MM.1S (cell line): ENCODE measurements around the gene FGF14.

Experiments
- DNase-seq: peaks from one replicate; pipeline ENCODE4 v3.0.0-alpha.2; 2015
- H2AFZ ChIP-seq: fragments of 300-600 bp; sonication (generic); 2 replicates; pipeline ENCODE4 v1.6.0; 2016; ENCODE audit warnings: antibody characterized with exemption, low read length
- H3F3A ChIP-seq: fragments of 300-600 bp; sonication (generic); 2 replicates; pipeline ENCODE4 v1.6.1; 2016; ENCODE audit warnings: mild to moderate bottlenecking, antibody characterized with exemption, low read length, moderate library complexity, mixed read lengths; ENCODE audit not compliant: insufficient read depth
- H3K27ac ChIP-seq: fragments of 300-600 bp; sonication (generic); 2 replicates; pipeline ENCODE4 v1.5.1; 2016; ENCODE audit warnings: mild to moderate bottlenecking, low read length
- H3K27me3 ChIP-seq: fragments of 300-600 bp; sonication (generic); replicated peaks from 2 replicates; pipeline ENCODE4 v1.6.0; 2016; ENCODE audit warnings: low read length; ENCODE audit not compliant: insufficient read depth
- H3K36me3 ChIP-seq: fragments of 300-600 bp; sonication (generic); replicated peaks from 2 replicates; pipeline ENCODE4 v1.6.1; 2016; ENCODE audit warnings: mild to moderate bottlenecking, low read length, mixed read lengths; ENCODE audit not compliant: insufficient read depth
- H3K4me1 ChIP-seq: fragments of 300-600 bp; sonication (generic); 2 replicates; pipeline ENCODE4 v1.6.1; 2016; ENCODE audit warnings: low read length, mixed read lengths
- H3K4me2 ChIP-seq: fragments of 300-600 bp; sonication (generic); 2 replicates; pipeline ENCODE4 v1.6.0; 2016; ENCODE audit warnings: low read depth, low read length
- H3K4me3 ChIP-seq: fragments of 300-600 bp; sonication (generic); 2 replicates; pipeline ENCODE4 v1.5.1; 2016; ENCODE audit warnings: low read length, mixed read lengths
- H3K79me2 ChIP-seq: fragments of 300-600 bp; sonication (generic); 2 replicates; pipeline ENCODE4 v1.6.1; 2016; ENCODE audit warnings: mixed run types, low read length, mixed read lengths
- H3K9ac ChIP-seq: fragments of 300-600 bp; sonication (generic); 2 replicates; pipeline ENCODE4 v1.6.1; 2016; ENCODE audit warnings: low read length, mixed read lengths
- H3K9me2 ChIP-seq: fragments of 300-600 bp; sonication (generic); replicated peaks from 2 replicates; pipeline ENCODE4 v1.6.1; 2016; ENCODE audit warnings: mild to moderate bottlenecking, low read length, mixed read lengths; ENCODE audit not compliant: insufficient read depth
- H3K9me3 ChIP-seq: fragments of 300-600 bp; sonication (generic); replicated peaks from 2 replicates; pipeline ENCODE4 v1.6.1; 2016; ENCODE audit warnings: mild to moderate bottlenecking, low read length, mixed read lengths; ENCODE audit not compliant: insufficient read depth
- H4K20me1 ChIP-seq: fragments of 300-600 bp; sonication (generic); 2 replicates; pipeline ENCODE4 v1.6.1; 2016; ENCODE audit warnings: mild to moderate bottlenecking, low read length, moderate library complexity, mixed read lengths; ENCODE audit not compliant: insufficient read depth
- EZH2 ChIP-seq: fragments of 300-600 bp; sonication (generic); optimal IDR thresholded peaks from 2 replicates; pipeline ENCODE3; 2017; ENCODE audit warnings: low read depth, mild to moderate bottlenecking, antibody characterized with exemption, low read length, mixed read lengths
- EZH2phosphoT487 ChIP-seq: fragments of 300-600 bp; sonication (generic); IDR thresholded peaks from 2 replicates; pipeline ENCODE4 v1.6.1; 2018; ENCODE audit warnings: antibody characterized with exemption, low read length
- TF ChIP-seq, protein P1 (sequence below): fragments of 300-600 bp; sonication (generic); IDR thresholded peaks from 2 replicates; pipeline ENCODE4 v1.5.1; 2016; ENCODE audit warnings: antibody characterized with exemption, low read length, mixed read lengths

The FGF14 gene

DNA sequence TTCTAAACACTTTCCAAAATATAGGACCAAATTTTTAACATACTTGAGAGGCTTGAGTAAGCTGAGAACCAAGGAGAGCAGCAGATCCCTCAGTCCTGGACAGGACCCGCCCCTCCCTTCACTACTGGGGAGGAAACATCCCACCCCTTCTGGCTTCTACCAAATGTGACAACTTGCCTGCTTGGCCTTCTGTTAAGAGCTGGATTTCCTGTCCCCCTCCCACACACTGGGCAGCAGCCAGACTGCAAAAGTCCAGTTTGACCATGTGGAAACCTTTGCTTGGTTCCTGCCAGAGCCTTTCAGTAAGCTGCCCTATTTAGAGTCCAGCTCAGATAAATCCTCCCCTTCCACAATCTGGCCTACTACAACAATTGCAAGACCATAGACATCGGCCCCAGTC, 84.3 kb downstream of the FGF14 start:
- DNase-seq, result no peak
- no peak for TF ChIP-seq EZH2phosphoT487
- TF ChIP-seq EZH2, result no peak
- TF ChIP-seq, protein P1, sequence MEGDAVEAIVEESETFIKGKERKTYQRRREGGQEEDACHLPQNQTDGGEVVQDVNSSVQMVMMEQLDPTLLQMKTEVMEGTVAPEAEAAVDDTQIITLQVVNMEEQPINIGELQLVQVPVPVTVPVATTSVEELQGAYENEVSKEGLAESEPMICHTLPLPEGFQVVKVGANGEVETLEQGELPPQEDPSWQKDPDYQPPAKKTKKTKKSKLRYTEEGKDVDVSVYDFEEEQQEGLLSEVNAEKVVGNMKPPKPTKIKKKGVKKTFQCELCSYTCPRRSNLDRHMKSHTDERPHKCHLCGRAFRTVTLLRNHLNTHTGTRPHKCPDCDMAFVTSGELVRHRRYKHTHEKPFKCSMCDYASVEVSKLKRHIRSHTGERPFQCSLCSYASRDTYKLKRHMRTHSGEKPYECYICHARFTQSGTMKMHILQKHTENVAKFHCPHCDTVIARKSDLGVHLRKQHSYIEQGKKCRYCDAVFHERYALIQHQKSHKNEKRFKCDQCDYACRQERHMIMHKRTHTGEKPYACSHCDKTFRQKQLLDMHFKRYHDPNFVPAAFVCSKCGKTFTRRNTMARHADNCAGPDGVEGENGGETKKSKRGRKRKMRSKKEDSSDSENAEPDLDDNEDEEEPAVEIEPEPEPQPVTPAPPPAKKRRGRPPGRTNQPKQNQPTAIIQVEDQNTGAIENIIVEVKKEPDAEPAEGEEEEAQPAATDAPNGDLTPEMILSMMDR, result no peak
- Histone ChIP-seq H3K4me2 (no peak overlapping the region), H3K9me3 (no peaks in the 10 kb centered on the region), H3K79me2 (no peaks in the 10 kb centered on the region), H2AFZ (no peak overlapping the region), H3K27ac (no peak overlapping the region), H3K36me3 (no peaks in the 10 kb centered on the region), H3K9ac (no peak overlapping the region), H3K4me1 (no peaks in the 10 kb centered on the region), H3K9me2 (no peaks in the 10 kb centered on the region), H4K20me1 (no peaks in the 10 kb centered on the region), H3K4me3 (no peak overlapping the region), H3F3A (no peaks in the 10 kb centered on the region), H3K27me3 (no peaks in the 10 kb centered on the region)

DNA sequence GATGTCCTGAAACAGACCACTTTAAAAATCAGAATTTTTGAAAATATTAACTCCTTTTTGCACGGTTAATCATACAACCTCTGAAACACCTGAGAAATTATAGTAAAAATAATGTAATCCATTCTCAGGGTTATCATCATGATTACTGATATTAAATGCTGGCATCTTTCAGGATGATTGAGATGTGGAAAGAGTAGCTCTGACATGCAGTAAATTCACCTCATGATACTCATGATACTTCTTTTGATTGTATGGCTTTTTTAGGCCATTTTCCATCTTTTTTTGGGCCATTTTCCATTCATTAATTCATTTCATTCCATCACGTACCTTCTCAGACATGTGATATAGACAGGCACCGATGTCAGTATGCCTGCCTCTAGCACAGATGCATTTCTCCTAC, 85.1 kb downstream of the FGF14 start:
- Histone ChIP-seq H3K9ac (no peak overlapping the region), H3K27me3 (no peaks in the 10 kb centered on the region), H2AFZ (no peak overlapping the region), H3K9me2 (no peaks in the 10 kb centered on the region), H3K4me3 (no peak overlapping the region), H3K79me2 (no peaks in the 10 kb centered on the region), H3F3A (no peaks in the 10 kb centered on the region), H3K9me3 (no peaks in the 10 kb centered on the region), H3K36me3 (no peaks in the 10 kb centered on the region), H4K20me1 (no peaks in the 10 kb centered on the region), H3K4me1 (no peaks in the 10 kb centered on the region), H3K4me2 (no peak overlapping the region), H3K27ac (no peak overlapping the region)
- TF ChIP-seq, protein P1, result no peak
- no peak for TF ChIP-seq EZH2phosphoT487
- TF ChIP-seq EZH2, result no peak
- no peak for DNase-seq

DNA sequence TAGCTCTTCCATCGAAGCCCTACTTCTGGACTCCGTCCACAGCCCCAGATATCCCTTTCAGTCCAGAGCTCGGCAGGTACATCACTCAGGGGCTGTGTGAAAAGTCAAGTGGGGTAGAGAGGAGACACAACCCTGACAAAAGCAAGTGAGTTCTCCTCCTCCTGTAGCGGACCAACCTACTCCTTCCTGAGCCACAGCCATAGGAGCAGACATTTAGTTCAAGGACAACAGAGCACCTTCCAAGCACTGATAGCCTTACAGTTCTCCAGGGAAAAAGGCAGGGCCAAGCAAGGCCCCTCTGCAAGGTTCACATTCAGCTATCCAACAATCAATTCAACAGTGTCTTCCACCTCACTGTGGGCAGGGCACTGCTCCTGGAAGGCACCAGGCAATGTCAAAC, 89.0 kb downstream of the FGF14 start:
- Histone ChIP-seq H2AFZ (no peak overlapping the region), H3K27ac (no peak overlapping the region), H4K20me1 (no peaks in the 10 kb centered on the region), H3F3A (no peaks in the 10 kb centered on the region), H3K9ac (no peak overlapping the region), H3K4me3 (no peak overlapping the region), H3K9me2 (no peaks in the 10 kb centered on the region), H3K27me3 (no peaks in the 10 kb centered on the region), H3K4me2 (no peak overlapping the region), H3K79me2 (no peaks in the 10 kb centered on the region), H3K36me3 (no peaks in the 10 kb centered on the region), H3K9me3 (no peaks in the 10 kb centered on the region), H3K4me1 (no peaks in the 10 kb centered on the region)
- no peak for TF ChIP-seq EZH2phosphoT487
- no peak for TF ChIP-seq EZH2
- TF ChIP-seq, protein P1, result no peak
- DNase-seq, result no peak
